HEK293T (cell line): ENCODE results near the gene LIN52.

Experiments
- ELF4 ChIP-seq: fragments of 450-650 bp; IDR thresholded peaks from 2 replicates; pipeline ENCODE4 v1.6.1; 2017; ENCODE audit warnings: antibody characterized with exemption
- FOXM1 ChIP-seq: fragments of 450-650 bp; IDR thresholded peaks from 2 replicates; pipeline ENCODE4 v1.6.1; 2017; ENCODE audit warnings: mild to moderate bottlenecking, borderline replicate concordance
- LEF1 ChIP-seq: fragments of 450-650 bp; IDR thresholded peaks from 2 replicates; pipeline ENCODE4 v1.6.1; 2017; ENCODE audit warnings: mild to moderate bottlenecking, borderline replicate concordance
- NFRKB ChIP-seq: fragments of 450-650 bp; IDR thresholded peaks from 2 replicates; pipeline ENCODE4 v1.6.1; 2016; ENCODE audit warnings: mild to moderate bottlenecking, moderate library complexity
- SP1 ChIP-seq: fragments of 450-650 bp; IDR thresholded peaks from 2 replicates; pipeline ENCODE4 v1.6.1; 2017
- TF ChIP-seq, protein P1 (sequence below): fragments of 450-650 bp; IDR thresholded peaks from 2 replicates; pipeline ENCODE4 v1.6.1; 2016

DNA sequence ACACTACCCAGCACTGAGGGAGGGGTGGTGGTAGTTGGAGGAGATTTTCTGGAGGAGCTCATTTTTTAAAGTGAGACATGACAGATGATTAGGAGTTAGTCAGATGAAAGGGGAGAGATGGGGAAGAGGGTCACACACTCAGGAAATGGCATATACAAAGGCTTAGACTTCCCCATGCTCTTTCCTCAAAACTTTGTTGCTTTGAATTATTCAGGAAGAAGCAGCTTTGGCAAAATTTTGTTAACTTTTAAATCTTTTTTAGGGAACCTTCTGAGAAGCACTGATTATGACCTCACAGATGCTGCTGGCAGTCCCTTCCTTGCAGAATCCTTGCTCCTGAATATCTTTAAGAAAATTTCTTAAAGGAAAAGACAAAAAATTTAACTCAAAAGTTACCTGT, 20.3 kb upstream of the LIN52 start:
- TF ChIP-seq SP1 (no peak), LEF1 (no peak), ELF4 (no peak), FOXM1 (no peak), NFRKB (no peak)
- TF ChIP-seq, protein P1, sequence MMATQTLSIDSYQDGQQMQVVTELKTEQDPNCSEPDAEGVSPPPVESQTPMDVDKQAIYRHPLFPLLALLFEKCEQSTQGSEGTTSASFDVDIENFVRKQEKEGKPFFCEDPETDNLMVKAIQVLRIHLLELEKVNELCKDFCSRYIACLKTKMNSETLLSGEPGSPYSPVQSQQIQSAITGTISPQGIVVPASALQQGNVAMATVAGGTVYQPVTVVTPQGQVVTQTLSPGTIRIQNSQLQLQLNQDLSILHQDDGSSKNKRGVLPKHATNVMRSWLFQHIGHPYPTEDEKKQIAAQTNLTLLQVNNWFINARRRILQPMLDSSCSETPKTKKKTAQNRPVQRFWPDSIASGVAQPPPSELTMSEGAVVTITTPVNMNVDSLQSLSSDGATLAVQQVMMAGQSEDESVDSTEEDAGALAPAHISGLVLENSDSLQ, result no peak
